Islet of Langerhans (tissue), 1 donor: ENCODE results near the gene SOCS4.

ENCODE experiments used
- FAIRE-seq: peaks from one replicate; lab custom pipeline; 2011; peaks lifted over from hg19 to GRCh38; lab: Jason Lieb, UNC

Gene SOCS4

DNA sequence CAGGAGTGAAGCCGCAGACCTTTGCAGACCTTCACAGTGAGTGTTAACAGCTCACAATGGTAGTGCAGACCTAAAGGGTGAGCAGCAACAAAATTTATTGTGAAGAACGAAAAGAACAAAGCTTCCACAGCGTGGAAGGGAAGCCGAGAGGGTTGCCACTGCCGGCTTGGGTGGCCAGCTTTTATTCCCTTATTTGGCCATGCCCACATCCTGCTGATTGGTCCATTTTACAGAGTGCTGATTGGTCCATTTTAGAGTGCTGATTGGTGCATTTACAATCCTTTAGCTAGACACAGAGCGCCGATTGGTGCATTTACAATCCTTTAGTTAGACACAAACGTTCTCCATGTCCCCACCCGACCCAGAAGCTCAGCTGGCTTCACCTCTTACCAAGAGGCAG is 59.9 kb downstream of the SOCS4 start:
- FAIRE-seq, result no peak

DNA sequence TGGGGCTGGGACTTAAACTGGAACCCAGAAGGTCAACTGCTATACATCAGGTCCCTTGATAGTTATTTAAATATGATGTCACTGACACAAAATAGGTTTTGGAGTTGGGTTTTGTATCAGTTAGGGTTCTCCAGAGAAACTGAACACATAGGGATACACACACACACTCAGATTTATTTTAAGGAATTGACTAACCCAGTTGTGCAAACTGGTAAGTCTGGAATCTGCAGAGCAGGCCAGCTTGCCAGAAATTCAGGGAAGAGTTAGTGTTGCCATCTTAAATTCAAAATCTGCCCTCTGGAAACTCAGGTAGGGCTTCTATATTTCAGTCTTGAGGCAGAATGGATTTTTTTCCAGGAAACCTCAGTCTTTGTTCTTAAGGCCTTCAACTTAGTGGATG is 61.3 kb downstream of the SOCS4 start:
- FAIRE-seq, result no peak

DNA sequence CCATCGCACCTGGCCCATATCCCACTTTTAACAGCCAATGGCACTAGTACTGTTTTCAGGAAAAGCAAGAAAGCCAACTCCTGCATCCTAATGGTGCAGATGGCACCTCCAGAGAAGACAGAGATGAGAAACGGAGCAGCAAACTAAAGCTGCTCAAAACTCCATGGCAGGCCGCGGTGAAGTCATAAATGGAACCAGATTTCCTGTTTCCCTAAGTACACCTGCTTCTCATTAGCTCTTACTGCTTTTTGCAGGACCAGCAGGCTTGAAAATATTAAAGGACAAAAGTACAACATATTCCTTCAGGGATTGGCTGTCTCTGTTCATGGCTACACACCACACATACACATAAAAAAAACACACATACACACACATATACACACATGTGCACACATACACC is 65.3 kb downstream of the SOCS4 start:
- FAIRE-seq, result no peak

DNA sequence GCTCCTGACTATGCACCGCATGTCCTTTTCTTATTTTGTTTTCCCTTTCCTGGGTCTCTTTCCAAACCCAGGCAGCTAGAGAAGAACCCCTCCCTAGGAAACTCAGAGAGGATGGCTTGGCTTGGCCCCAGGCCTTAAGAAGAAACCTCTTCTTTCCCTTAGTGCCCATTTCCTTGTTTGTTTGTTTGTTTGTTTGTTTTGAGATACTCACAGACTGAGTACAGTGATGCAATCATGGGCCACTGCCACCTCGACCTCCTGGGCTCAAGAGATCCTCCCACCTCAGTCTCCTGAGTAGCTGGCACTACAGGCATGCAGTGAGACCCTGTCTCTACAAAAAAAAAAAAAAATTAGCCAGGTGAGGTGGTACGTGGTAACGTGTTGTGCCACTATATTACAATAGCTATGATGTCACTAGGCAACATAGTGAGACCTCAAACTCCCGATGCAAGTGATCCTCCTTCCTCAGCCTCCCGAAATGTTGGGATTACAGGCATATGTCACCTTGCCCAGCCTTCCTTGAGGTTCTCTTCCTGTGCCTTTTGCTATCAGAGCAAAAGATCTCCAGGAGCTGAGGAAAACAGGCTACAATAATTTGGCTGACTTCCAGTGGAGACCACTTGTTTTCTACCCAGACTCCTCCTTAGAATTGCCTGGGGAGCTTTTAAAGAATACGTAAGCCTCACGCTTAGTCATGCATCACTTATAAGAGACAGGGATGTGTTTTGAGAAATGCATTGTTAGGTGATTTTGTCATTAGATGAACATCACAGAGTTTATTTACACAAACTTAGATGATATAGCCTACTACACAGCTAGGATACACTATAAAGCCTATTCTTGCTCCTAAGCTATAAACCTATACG is 67.5 kb downstream of the SOCS4 start:
- FAIRE-seq, result no peak

- FAIRE-seq, result no peak
Observed at GRCh38 chr14:55097881-55098560, 71.0 kb downstream of the SOCS4 start.

DNA sequence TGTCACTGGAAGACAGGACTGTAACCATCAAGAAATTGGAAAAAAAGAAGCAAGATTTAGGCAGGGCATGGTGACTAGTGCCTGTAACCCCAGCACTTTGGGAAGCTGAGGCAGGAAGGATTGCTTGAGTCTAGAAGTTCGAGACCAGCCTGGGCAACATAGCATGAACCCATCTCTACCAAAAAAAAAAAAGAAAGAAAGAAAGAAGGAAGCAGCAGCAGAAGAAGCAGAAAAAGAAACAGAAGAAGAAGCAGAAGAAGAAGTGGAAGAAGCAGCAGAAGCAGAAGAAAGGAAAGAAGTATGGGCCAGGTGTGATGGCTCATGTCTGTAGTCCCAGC is 71.5 kb downstream of the SOCS4 start:
- no peak for FAIRE-seq
